Activated naive CD8-positive, alpha-beta T cell treated with anti-CD3 and anti-CD28 coated beads, Interleukin-2, amount 50 U/mL, for 24 hours (primary cell): ENCODE results near the gene SLC6A6.

Experiments used
- ATAC-seq: fragments of 150-1000 bp; cut with Tn5 transposase; one replicate; pipeline ENCODE4 v1.10.0; 2021
- DNase-seq: peaks from one replicate; pipeline ENCODE4 v3.0.0; 2021
- H3K27ac Mint-ChIP-seq: one replicate; pipeline ENCODE4 v1.8.0; 2021; ENCODE audit warnings: mild to moderate bottlenecking, mixed read lengths
- H3K27me3 Mint-ChIP-seq: one replicate; pipeline ENCODE4 v1.8.0; 2021; ENCODE audit warnings: mixed read lengths
- H3K36me3 Mint-ChIP-seq: one replicate; pipeline ENCODE4 v1.8.0; 2021; ENCODE audit warnings: low read depth, mixed read lengths
- H3K4me1 Mint-ChIP-seq: one replicate; pipeline ENCODE4 v1.8.0; 2021; ENCODE audit warnings: mixed read lengths
- H3K4me3 Mint-ChIP-seq: one replicate; pipeline ENCODE4 v1.8.0; 2021; ENCODE audit warnings: mild to moderate bottlenecking, moderate library complexity, mixed read lengths
- H3K9me3 Mint-ChIP-seq: one replicate; pipeline ENCODE4 v1.8.0; 2021; ENCODE audit warnings: mixed read lengths

SLC6A6 gene

DNA sequence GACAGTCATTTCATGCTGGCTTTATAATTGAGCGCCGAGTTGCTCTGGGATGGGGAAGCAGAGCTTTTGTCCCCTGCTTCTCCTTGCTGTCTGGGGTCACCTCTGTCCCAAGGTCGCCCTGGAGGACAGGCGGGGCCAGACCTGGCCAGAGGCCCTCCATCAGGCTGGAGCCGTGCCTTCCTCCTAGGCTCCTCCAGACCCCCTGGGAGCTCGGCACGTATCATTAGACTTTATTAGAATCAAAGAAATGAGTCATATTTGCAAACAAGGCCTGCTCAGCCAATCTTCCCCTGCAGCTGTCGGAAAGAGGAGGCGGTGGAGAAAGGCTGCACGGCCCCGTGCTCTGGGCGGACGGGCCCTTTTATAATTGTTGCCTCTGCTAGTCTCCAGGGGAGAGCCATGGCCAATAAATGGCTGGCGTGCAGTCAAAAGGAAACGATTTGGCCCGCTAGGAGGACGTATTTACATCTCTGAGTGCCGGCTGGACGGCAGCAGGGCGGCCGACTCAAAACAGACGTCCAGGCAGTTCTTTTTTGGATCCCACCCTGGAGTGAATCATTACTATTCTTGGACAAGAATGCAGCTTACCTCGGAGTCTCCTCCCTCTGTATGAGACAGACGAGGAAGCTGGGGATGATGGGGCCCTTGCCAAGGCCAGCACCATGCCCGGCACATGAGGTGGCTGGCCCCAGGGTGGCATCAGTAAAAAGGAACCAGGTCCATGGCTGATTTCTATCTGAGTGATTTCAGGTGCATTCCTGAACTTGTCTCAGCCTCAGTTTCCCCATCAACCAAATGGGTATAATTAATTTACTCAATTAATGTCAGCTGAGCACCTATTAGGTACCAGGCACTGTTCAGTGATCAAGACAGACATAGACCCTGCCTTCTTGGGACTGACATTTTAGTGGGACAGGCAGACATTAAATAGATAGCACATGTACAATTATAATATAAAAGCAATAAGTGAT lies 50.6 kb downstream of the SLC6A6 start:
- Mint-ChIP-seq H3K27ac (no peak overlapping the region), H3K4me3 (no peak overlapping the region), H3K36me3 (peaks cover 32% of the 10 kb centered on the region), H3K9me3 (no peaks in the 10 kb centered on the region), H3K4me1 (peaks cover 4% of the 10 kb centered on the region), H3K27me3 (no peaks in the 10 kb centered on the region)
- DNase-seq: no peak
- no peak for ATAC-seq

DNA sequence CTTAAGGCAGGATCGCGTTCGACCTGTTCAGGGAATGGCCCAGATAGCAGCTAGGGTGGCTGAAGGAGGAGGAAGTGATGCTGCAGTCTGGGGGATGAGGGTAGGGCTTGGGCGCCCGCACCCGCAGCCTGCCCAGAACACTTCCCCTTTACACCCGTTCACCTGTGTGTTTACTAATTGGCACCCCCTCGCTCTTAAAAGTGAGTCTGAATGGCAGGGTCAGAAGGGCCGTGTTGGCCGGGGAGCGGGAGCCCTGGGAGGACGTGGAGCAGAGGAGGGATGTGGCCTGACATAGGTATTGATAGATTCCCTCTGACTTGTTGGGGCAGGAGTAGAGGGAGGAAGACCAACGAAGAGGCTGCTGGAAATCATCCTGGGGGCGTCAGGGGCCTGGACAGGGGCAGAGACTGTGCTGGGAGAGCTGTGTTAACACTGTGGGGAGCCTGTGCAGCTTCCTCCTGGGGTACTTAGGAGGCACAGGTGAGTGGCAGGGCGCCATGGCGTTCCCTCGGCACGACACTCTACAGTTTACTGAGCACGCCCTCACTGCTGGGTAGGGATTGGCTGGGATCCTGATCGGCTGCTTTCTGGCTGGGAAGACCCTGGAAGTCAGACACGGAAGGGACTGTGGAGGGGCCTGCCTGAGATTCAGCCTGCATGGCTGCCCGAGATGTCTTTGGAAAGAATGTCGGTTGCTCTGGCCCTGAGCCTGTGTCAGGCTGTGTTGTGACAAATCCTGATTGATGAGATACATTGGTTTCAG lies 51.7 kb downstream of the SLC6A6 start:
- H3K27me3 Mint-ChIP-seq: no peaks in the 10 kb centered on the region
- no peaks in the 10 kb centered on the region for H3K9me3 Mint-ChIP-seq
- H3K4me1 Mint-ChIP-seq: peaks cover 13% of the 10 kb centered on the region
- no peak for DNase-seq
- H3K27ac Mint-ChIP-seq: no peak overlapping the region
- peaks cover 24% of the 10 kb centered on the region for H3K36me3 Mint-ChIP-seq
- no peak overlapping the region for H3K4me3 Mint-ChIP-seq
- ATAC-seq: no peak

- no peak overlapping the region for H3K27ac Mint-ChIP-seq
- no peak overlapping the region for H3K4me3 Mint-ChIP-seq
- DNase-seq (no peak), ATAC-seq (no peak)
- no peaks in the 10 kb centered on the region for H3K27me3 Mint-ChIP-seq
- no peaks in the 10 kb centered on the region for H3K9me3 Mint-ChIP-seq
- peaks cover 14% of the 10 kb centered on the region for H3K4me1 Mint-ChIP-seq
- peaks cover 27% of the 10 kb centered on the region for H3K36me3 Mint-ChIP-seq
Measured at GRCh38 chr3:14454639-14455310, 52.4 kb downstream of the SLC6A6 start.

DNA sequence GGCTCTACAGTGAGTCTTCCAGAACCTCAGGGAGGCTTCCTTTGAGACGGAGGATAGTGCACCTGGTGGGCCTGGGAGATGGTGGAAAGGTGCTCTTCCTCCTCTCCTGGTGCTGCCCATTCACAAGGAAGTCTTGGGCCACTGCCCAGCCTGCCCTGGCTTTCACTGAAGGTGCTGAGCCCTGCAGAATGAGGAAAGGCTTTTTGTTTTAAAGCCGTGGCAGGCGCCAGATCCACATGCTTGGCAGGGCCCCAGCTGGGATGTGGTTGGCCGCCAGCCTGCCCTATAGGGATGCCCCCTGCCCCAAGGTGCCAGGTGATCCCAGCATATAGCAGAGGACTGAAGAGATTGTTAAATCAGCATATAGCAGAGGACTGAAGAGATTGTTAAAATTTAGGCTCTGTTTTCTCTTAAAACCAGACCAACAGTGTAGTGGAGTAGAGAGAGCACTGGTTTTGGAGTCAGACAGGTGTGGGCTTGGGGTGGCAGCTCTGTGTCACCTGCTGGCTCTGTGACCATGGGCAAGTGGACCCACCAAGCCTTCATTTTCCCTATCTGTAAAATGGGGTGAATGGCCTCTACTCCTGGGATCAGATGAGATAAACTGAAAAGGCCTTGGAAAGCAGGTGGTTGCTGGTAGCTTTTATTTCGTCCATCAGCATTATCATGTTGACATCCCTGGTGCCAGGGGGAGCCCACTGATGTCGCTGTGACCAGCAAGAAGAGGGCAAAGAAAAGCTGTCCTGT lies 53.3 kb downstream of the SLC6A6 start:
- no peaks in the 10 kb centered on the region for H3K27me3 Mint-ChIP-seq
- H3K36me3 Mint-ChIP-seq: peaks cover 32% of the 10 kb centered on the region
- no peak for ATAC-seq
- H3K4me3 Mint-ChIP-seq: no peak overlapping the region
- H3K9me3 Mint-ChIP-seq: no peaks in the 10 kb centered on the region
- H3K4me1 Mint-ChIP-seq: peaks cover 18% of the 10 kb centered on the region
- H3K27ac Mint-ChIP-seq: no peak overlapping the region
- DNase-seq: no peak

GRCh38 chr3:14456794-14457193 lies 54.4 kb downstream of the SLC6A6 start:
- no peak overlapping the region for H3K4me3 Mint-ChIP-seq
- H3K27me3 Mint-ChIP-seq: no peaks in the 10 kb centered on the region
- ATAC-seq: no peak
- DNase-seq: no peak
- H3K36me3 Mint-ChIP-seq: peaks cover 25% of the 10 kb centered on the region
- no peak overlapping the region for H3K27ac Mint-ChIP-seq
- H3K4me1 Mint-ChIP-seq: peaks cover 24% of the 10 kb centered on the region
- no peaks in the 10 kb centered on the region for H3K9me3 Mint-ChIP-seq

DNA sequence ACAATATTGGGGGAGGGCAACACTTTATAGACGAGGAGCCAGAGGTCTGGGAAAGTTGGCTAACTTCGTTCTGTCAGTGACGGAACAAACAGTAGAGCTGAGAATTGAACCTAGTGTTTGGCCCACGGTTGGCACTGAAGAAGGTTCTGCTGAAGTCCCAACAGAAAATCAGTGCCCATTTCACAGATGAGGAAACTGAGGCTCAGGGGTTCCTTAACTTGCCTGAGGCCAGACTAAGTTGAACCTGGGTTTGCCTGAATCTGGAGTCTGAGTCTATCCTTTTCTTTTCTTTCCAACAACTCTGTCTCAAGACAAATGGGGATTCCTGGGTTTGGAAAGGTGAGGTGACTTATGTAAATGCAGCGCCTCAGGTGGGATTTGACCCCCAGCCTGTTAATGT lies 55.1 kb downstream of the SLC6A6 start:
- no peak overlapping the region for H3K27ac Mint-ChIP-seq
- ATAC-seq (no peak), DNase-seq (no peak)
- no peaks in the 10 kb centered on the region for H3K9me3 Mint-ChIP-seq
- H3K4me1 Mint-ChIP-seq: peaks cover 31% of the 10 kb centered on the region
- H3K4me3 Mint-ChIP-seq: no peak overlapping the region
- H3K36me3 Mint-ChIP-seq: peaks cover 26% of the 10 kb centered on the region
- no peaks in the 10 kb centered on the region for H3K27me3 Mint-ChIP-seq

DNA sequence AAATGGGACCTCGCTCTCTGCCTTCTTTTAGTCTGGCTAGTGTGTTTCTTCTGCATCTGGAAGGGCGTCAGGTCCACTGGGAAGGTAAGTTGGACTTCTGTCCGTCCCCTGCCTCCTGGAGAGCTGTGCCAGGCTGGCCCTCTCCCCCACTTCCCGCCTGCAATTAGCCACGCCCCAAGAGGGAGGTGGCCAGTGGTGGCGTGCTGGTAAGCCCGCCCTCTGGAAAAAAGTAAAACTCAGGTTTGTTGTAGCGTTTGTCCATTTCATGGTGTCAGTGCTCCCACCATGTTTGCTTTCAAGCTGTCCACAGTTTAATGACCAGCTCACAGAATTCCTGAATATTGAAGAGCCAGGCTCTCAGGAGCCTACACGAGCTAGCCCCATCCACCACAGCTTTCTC lies 55.6 kb downstream of the SLC6A6 start:
- Mint-ChIP-seq H3K36me3 (peaks cover 31% of the 10 kb centered on the region), H3K9me3 (no peaks in the 10 kb centered on the region), H3K27me3 (no peaks in the 10 kb centered on the region), H3K27ac (no peak overlapping the region), H3K4me3 (no peak overlapping the region), H3K4me1 (peaks cover 36% of the 10 kb centered on the region)
- no peak for ATAC-seq
- DNase-seq: no peak

DNA sequence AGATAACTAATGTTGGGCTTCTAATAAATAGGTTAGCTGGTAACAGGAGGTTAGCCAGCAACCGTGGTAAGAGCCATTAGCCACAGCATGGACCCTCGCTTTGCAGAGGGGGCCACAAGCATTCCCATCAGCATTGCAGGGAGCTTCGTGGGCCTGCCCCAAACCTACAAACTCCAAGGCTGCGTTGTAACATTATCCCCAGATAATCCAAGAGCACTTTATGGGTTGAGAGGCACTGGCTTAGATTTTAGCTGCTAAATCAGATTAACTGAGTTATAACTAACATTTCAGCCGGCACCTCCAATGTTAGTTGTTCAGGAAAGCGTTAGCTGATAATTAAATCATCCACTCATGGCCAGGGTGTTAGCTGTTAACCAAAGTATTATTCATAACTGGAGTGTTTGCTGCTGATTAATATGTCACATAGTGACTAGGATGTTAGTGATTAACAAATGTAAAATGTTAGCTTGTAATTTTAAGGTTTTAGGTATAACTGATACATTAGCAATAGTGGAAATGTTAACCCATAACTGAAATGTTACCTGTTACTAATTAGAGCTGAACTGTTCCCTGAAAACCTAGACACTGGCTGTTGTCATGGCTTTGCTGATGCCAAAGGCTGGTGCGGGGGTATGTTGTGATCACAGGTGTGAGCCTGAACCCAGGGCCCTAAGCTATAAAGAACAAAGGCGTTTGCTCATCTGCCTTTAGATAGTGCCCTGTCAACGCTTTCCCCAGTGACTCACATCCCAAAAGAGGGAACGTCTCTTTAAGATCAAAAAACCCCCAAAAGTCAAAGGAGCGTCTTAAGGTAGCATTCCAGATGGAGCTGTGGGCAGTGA lies 56.2 kb downstream of the SLC6A6 start:
- Mint-ChIP-seq H3K9me3 (no peaks in the 10 kb centered on the region), H3K4me1 (peaks cover 37% of the 10 kb centered on the region), H3K27me3 (no peaks in the 10 kb centered on the region), H3K27ac (peak overlapping the region; percentile 67), H3K4me3 (no peak overlapping the region), H3K36me3 (peaks cover 31% of the 10 kb centered on the region)
- ATAC-seq: peak; percentile 48
- no peak for DNase-seq

GRCh38 chr3:14459384-14459783 lies 57.0 kb downstream of the SLC6A6 start:
- Mint-ChIP-seq H3K4me3 (no peak overlapping the region), H3K9me3 (no peaks in the 10 kb centered on the region), H3K36me3 (peaks cover 27% of the 10 kb centered on the region), H3K4me1 (peaks cover 37% of the 10 kb centered on the region), H3K27ac (peak overlapping the region; percentile 67), H3K27me3 (no peaks in the 10 kb centered on the region)
- ATAC-seq: no peak
- DNase-seq: no peak

DNA sequence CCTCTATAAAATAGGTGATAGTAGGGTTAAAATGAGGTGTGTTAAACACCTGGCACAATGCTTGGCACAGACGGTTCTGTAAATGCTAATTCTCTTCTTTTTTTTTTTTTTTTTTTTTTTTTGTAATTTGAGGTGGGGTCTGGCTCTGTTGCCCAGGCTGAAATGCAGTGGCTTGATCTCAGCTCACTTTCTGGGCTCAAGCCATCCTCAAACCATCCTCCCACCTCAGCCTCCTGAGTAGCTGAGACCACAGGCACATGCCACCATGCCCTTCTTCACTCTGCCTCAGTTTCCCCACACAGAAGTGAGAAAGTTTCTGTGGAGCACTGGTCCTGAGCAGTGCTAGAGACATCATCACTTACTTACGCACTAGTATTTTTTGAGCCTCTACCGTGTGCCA lies 57.4 kb downstream of the SLC6A6 start:
- Mint-ChIP-seq H3K36me3 (peaks cover 25% of the 10 kb centered on the region), H3K27me3 (no peaks in the 10 kb centered on the region), H3K27ac (peak overlapping the region; percentile 67), H3K9me3 (no peaks in the 10 kb centered on the region), H3K4me3 (no peak overlapping the region), H3K4me1 (peaks cover 37% of the 10 kb centered on the region)
- ATAC-seq (no peak), DNase-seq (no peak)

GRCh38 chr3:14460342-14461005 lies 58.1 kb downstream of the SLC6A6 start:
- H3K4me3 Mint-ChIP-seq: no peak overlapping the region
- DNase-seq: no peak
- peak overlapping the region; percentile 30 for H3K27ac Mint-ChIP-seq

GRCh38 chr3:14461006-14461747 lies 58.8 kb downstream of the SLC6A6 start:
- DNase-seq: no peak

More at GRCh38 chr3:14460342-14461005, 58.1 kb downstream of the SLC6A6 start:
- peaks cover 37% of the 10 kb centered on the region for H3K4me1 Mint-ChIP-seq
- peaks cover 24% of the 10 kb centered on the region for H3K36me3 Mint-ChIP-seq
- ATAC-seq: no peak
- no peaks in the 10 kb centered on the region for H3K9me3 Mint-ChIP-seq
- no peaks in the 10 kb centered on the region for H3K27me3 Mint-ChIP-seq

More at GRCh38 chr3:14461006-14461747, 58.8 kb downstream of the SLC6A6 start:
- Mint-ChIP-seq H3K4me1 (peaks cover 37% of the 10 kb centered on the region), H3K36me3 (peaks cover 24% of the 10 kb centered on the region), H3K4me3 (no peak overlapping the region), H3K27me3 (no peaks in the 10 kb centered on the region), H3K27ac (peak overlapping the region; percentile 61), H3K9me3 (no peaks in the 10 kb centered on the region)
- no peak for ATAC-seq
